ENCODE data around the gene HERC2.

DNA sequence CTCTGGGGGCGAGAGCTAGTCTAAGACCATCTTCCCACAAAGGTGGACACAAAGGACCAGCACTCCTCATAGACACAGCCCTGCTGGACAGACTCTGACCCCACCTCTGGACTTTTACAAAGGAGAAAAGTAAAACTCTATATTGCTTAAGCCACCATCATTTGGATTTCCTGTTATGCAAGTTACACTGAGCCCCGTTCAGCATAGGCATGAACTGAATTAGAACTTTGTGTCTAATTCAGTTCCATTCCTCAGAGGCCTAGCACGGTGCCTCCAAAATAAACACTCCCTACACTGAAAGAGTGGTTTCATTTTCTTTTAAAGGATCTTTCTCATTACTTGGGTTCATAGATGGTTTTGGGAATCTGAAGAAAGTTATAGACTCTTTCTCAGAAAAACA is 143.7 kb downstream of the HERC2 start:
- TF ChIP-seq, protein P1, sequence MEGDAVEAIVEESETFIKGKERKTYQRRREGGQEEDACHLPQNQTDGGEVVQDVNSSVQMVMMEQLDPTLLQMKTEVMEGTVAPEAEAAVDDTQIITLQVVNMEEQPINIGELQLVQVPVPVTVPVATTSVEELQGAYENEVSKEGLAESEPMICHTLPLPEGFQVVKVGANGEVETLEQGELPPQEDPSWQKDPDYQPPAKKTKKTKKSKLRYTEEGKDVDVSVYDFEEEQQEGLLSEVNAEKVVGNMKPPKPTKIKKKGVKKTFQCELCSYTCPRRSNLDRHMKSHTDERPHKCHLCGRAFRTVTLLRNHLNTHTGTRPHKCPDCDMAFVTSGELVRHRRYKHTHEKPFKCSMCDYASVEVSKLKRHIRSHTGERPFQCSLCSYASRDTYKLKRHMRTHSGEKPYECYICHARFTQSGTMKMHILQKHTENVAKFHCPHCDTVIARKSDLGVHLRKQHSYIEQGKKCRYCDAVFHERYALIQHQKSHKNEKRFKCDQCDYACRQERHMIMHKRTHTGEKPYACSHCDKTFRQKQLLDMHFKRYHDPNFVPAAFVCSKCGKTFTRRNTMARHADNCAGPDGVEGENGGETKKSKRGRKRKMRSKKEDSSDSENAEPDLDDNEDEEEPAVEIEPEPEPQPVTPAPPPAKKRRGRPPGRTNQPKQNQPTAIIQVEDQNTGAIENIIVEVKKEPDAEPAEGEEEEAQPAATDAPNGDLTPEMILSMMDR (conservative IDR thresholded peaks at IDR 0.05 in 1 of 2, IDR thresholded peaks at IDR 0.05 in 1 of 2; ENCODE audit: extremely low read depth in 1 of 2, insufficient read depth in 1 of 2, low read depth in 1 of 2, low read length in 2 of 2) = no peak
- TF ChIP-seq EZH2 (IDR thresholded peaks at IDR 0.05; ENCODE audit: borderline replicate concordance, low read length) = no peak

All from mammary epithelial cell (primary cell).